HFFc6 (cell line): ENCODE results near the gene MAMLD1. TPM values are rescaled to one million over a fixed set of nuclear protein-coding genes. Genes with fewer than 3 reads are reported as not detected.

Experiments used
- DNase-seq: peaks from one replicate; pipeline ENCODE4 v3.0.0-alpha.2; 2018
- H3K27ac Mint-ChIP-seq: 2 replicates; pipeline ENCODE4 v1.8.0; 2020; ENCODE audit warnings: mild to moderate bottlenecking, mixed read lengths
- H3K27me3 Mint-ChIP-seq: 2 replicates; pipeline ENCODE4 v1.8.0; 2021; ENCODE audit warnings: mild to moderate bottlenecking, moderate library complexity, mixed read lengths; ENCODE audit not compliant: insufficient read depth
- H3K36me3 Mint-ChIP-seq: 2 replicates; pipeline ENCODE4 v1.8.0; 2021; ENCODE audit warnings: low read depth, mixed read lengths
- H3K4me1 Mint-ChIP-seq: 2 replicates; pipeline ENCODE4 v1.8.0; 2020; ENCODE audit warnings: low read depth, mixed read lengths
- H3K4me3 Mint-ChIP-seq: 2 replicates; pipeline ENCODE4 v1.8.0; 2020; ENCODE audit warnings: mild to moderate bottlenecking, moderate library complexity, mixed read lengths
- H3K9me3 Mint-ChIP-seq: 2 replicates; pipeline ENCODE4 v1.8.0; 2020; ENCODE audit warnings: mild to moderate bottlenecking, mixed read lengths
- total RNA-seq, 6 experiments: library from RNA; stranded (reverse); fragmentation: NEBNext Ultra II Directional; extraction: Animal tissue kit (Norgen Biotek cat#: 25700); gene quantifications; 2 replicates in 1 of 6; 3 replicates in 5 of 6; pipeline ENCODE4 v1.2.3, GENCODE V29; 2021
- TF ChIP-seq, protein P1 (sequence below): fragments of 200-600 bp; sonication (generic); IDR thresholded peaks from 2 replicates; pipeline ENCODE4 v1.5.0; 2021; ENCODE audit warnings: antibody characterized with exemption, mild to moderate bottlenecking

Gene MAMLD1
- total RNA-seq, 6 experiments from 2014 or later = 4.0 to 5.3 (median 4.7) TPM

DNA sequence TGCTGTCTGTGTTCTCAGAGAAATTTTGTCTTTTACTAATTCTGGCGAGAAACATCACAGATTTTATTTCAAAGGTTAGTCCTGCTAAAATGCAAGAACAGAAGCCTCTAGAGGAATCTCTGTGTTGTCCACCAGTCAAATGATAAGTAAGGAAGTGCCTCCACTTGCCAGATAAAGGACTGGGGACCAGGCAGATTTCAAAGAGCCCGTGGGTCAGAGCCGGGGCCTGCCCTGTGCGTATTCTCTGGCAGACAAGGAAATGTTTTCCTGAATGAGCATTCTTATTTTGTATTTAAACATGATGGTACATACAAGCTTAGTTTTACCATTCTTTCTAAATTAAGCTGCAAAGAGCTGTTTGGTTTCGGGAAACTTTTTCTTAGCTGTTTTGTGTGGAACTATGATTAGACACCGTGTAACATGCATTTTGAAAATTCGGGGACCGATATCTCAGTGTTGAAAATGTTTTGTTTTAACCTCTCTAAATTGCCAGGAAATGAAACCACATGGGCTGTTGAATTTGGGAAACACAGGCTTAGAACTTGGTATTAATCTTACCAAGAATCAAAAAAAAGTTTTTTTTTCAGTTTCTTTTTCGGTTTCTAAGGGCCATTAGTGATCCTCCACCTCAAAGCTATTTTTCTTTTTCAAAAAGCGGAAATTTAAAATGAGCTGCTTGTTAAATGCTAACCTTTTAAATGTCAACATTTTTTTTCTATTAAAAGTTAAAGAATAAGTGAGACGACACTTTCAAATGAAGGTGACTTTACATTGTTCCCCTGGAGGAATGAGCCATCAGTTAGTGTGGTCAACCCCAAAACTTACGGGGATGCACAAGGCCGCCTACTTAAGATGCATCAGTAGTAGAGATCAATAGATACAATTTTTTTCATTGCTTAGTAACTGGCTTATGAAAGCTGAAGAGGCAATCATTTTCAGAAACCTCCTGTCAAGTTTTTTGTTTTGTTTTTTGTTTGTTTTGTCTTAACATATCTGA lies 115.7 kb downstream of the MAMLD1 start:
- H3K27ac Mint-ChIP-seq = no peak overlapping the region
- peaks cover 5% of the 10 kb centered on the region for H3K27me3 Mint-ChIP-seq
- H3K4me3 Mint-ChIP-seq = no peak overlapping the region
- no peaks in the 10 kb centered on the region for H3K9me3 Mint-ChIP-seq
- H3K36me3 Mint-ChIP-seq = no peaks in the 10 kb centered on the region; the same call in 1 of the 2 replicates
- no peak for DNase-seq
- TF ChIP-seq, protein P1, sequence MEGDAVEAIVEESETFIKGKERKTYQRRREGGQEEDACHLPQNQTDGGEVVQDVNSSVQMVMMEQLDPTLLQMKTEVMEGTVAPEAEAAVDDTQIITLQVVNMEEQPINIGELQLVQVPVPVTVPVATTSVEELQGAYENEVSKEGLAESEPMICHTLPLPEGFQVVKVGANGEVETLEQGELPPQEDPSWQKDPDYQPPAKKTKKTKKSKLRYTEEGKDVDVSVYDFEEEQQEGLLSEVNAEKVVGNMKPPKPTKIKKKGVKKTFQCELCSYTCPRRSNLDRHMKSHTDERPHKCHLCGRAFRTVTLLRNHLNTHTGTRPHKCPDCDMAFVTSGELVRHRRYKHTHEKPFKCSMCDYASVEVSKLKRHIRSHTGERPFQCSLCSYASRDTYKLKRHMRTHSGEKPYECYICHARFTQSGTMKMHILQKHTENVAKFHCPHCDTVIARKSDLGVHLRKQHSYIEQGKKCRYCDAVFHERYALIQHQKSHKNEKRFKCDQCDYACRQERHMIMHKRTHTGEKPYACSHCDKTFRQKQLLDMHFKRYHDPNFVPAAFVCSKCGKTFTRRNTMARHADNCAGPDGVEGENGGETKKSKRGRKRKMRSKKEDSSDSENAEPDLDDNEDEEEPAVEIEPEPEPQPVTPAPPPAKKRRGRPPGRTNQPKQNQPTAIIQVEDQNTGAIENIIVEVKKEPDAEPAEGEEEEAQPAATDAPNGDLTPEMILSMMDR = no peak
- peaks cover 25% of the 10 kb centered on the region for H3K4me1 Mint-ChIP-seq

DNA sequence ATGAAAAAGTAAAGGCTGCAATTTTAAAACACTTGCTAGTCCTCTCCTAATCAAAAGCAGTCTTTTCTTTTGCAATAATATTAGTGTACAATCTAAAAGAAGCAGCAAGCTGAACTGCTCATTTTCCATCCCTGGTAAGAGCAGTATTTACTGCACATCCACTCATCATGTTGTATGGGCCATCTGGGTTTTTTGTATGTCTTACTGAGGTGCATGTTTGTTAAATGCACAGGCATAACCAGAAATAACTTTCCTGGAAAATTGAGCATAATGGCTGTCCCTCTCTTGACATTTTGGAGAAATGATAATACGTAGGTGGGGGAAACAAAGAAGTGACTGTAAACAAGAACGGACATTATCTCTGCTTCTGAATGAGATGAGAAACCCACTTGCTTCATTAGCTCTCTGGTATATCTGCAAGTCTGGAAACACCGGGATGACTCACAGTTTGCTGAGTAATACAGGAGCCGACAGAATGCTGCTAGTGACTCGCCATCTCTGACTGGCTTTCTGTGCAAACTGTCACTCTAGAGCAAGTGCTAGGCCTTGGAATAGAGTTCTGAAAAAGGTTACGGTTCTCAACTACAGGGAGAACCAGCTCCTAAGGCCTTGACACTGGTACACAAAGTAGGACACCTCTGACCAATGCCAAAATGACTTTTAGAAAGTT lies 119.6 kb downstream of the MAMLD1 start:
- peaks cover 4% of the 10 kb centered on the region for H3K27me3 Mint-ChIP-seq
- peaks cover 17% of the 10 kb centered on the region for H3K4me1 Mint-ChIP-seq
- H3K4me3 Mint-ChIP-seq = no peak overlapping the region
- peak overlapping the region; percentile 40; the same call in 1 of the 2 replicates for H3K27ac Mint-ChIP-seq
- no peaks in the 10 kb centered on the region; the same call in 1 of the 2 replicates for H3K36me3 Mint-ChIP-seq
- H3K9me3 Mint-ChIP-seq = no peaks in the 10 kb centered on the region
- TF ChIP-seq, protein P1 = no peak
- DNase-seq = peak; percentile 58

DNA sequence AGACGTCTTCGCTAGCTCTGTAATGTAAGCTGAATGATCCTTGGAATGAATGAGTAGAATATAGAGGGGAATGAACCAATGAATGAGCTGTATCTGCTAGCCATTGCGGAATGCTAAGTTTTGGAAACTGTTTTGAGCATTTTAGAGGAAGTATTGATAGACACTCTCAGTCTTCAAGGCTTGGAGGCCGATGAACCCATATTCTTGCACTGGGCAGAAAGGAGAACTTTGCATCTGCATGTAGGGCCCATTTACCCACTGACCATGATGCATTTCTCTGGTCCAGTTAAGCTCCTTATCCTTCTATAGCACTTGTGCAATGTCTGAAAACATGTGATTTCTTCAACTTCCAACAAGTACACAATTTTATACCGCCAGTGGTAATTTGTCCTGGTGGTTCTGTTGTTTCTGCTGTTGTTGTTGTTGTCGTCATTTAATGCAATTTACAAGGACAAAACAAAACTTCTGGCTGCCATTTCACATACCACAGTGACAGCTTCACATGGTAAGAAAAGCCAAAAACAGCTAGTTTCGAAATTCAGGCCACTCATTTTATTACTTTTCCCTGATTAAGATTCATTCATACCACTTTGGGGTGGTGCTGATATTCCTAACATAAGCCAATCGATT lies 120.4 kb downstream of the MAMLD1 start:
- peak overlapping the region; percentile 2; the same call in 1 of the 2 replicates for H3K27ac Mint-ChIP-seq
- no peaks in the 10 kb centered on the region for H3K9me3 Mint-ChIP-seq
- no peaks in the 10 kb centered on the region; the same call in 1 of the 2 replicates for H3K36me3 Mint-ChIP-seq
- no peak overlapping the region for H3K4me3 Mint-ChIP-seq
- H3K4me1 Mint-ChIP-seq = peaks cover 17% of the 10 kb centered on the region
- TF ChIP-seq, protein P1 = no peak
- no peak for DNase-seq
- peaks cover 4% of the 10 kb centered on the region for H3K27me3 Mint-ChIP-seq

DNA sequence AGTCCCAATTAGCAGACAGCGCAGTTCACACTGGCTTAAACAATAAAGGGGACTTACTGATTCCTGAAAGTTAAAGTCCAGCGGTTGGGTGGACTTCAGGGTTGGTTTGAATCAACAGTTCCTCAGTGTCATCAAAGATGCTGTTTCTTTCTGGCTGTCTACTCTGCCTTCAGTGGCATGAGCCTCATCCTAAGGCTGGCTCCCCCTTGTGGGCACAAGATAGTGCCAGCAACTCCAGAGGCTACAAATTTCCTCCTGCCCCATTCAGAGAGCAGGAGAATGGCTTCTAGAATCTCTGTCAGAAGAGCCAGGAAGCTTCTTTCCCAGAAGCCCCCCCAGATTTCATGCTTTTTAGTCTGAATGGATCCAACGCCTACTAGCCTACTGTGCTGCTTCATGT lies 122.9 kb downstream of the MAMLD1 start:
- Mint-ChIP-seq H3K36me3 (no peaks in the 10 kb centered on the region; the same call in 1 of the 2 replicates), H3K4me3 (no peak overlapping the region), H3K4me1 (peaks cover 17% of the 10 kb centered on the region), H3K27ac (no peak overlapping the region), H3K27me3 (peaks cover 2% of the 10 kb centered on the region; the same call in 1 of the 2 replicates), H3K9me3 (no peaks in the 10 kb centered on the region)
- DNase-seq = peak; percentile 42
- TF ChIP-seq, protein P1 = peak; percentile 78

DNA sequence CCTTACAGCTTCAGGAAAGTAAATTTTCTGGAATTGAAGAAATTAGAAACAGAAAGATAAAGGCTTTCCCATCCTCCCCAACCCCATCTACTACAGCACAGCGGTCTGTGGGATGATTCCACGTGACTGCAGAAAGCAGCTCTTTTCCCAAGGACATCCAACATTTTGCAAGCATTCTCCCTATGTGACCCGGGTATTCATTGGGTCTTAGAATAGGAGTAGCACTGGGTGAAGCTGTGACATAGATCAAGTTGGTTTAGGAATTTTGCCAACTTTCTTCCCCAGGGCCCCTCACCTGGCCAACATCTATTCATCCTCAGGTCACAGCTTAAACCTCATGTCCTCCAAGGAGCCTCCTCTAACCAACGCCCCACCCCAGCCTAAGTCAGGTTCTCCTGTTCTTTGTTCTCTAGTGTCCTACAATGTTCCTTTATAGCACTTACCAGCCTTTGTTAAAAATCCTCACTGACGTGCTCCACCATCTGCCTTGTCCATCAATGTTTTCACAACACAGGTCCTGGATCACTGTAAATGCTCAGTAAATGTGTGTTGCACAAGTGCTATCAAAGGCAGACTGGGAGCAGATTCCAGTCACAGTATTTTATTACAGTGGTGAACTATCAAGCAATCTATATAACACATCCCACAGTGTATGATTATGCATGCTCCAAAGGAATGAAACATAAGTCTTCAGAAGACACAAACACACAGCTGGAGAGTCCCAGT lies 124.4 kb downstream of the MAMLD1 start:
- no peak overlapping the region for H3K4me3 Mint-ChIP-seq
- no peaks in the 10 kb centered on the region; the same call in 1 of the 2 replicates for H3K27me3 Mint-ChIP-seq
- H3K9me3 Mint-ChIP-seq = no peaks in the 10 kb centered on the region
- H3K36me3 Mint-ChIP-seq = no peaks in the 10 kb centered on the region
- peaks cover 10% of the 10 kb centered on the region for H3K4me1 Mint-ChIP-seq
- no peak overlapping the region for H3K27ac Mint-ChIP-seq
- TF ChIP-seq, protein P1 = no peak
- DNase-seq = no peak
